NCI-H748 treated with DMSO at 0.1 percent for 48 hours (cell line): ENCODE results near the gene C1R.
"Not testable (repeated sequence)": the region's sequence is repeated elsewhere in the genome, so short reads cannot be mapped to it uniquely, and the experiment has no call there.

Experiments used
- DNase-seq: peaks from one replicate; lab custom pipeline; 2025; lab: John Stamatoyannopoulos, UW

C1R gene

GRCh38 chr12:7067096-7067495 is 25.1 kb downstream of the C1R start:
- DNase-seq = no peak

DNA sequence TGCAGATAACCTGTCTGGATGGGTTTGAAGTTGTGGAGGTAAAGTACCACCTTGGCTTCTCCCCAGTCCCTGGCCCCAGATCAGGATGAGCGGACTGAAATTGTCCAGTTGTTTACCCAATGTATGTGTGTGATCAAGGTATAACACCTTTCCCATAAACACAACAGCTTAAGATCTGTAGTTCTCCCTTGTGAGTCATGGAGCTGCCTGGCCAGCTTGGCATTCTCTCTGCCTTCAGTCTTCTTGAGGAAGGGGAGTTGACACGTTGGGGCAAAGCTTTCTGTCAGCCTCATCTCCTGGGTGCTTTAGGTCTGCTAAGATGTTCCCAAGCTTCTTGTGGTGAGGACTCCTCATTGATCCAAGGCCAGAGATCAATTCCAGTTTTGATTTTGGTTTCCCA is 25.6 kb downstream of the C1R start:
- DNase-seq = no peak

DNA sequence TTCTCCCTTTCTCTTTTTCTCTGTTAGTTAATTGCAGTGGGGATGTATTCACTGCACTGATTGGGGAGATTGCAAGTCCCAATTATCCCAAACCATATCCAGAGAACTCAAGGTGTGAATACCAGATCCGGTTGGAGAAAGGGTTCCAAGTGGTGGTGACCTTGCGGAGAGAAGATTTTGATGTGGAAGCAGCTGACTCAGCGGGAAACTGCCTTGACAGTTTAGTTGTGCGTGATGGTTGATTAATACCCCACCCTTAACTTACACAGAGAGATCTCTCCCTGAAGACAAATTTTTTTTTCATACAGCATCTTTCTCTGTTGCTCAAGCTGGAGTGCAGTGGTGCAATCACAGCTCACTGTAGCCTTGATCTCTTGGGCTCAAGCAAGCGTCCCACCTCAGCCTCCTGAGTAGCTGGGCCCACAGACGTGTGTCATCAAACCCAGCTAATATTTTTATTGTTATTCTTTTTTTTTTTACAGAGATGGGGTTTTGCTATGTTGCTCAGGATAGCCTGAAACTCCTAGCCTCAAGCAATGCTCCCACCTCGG is 27.1 kb downstream of the C1R start:
- no peak for DNase-seq

GRCh38 chr12:7064516-7064915 is 27.7 kb downstream of the C1R start:
- no peak for DNase-seq

DNA sequence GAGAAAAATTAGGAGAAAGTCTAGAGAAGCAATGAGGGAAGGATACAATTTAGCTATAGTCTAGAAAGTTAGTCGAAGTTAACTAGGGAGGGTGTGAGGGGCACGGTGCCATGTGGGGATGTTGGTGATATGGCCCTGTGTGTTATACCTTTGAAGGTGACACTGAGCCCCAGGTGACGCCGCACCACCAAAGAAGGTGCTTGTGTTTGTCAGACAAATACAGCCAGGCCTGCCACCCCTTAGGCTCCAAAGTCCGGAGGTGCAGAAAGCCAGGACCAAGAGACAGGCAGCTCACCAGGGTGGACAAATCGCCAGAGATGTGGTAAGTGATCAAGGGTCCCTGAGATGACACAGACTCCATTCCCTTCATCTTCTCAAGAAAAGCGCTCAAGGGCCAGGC is 30.6 kb downstream of the C1R start:
- DNase-seq = no peak

DNA sequence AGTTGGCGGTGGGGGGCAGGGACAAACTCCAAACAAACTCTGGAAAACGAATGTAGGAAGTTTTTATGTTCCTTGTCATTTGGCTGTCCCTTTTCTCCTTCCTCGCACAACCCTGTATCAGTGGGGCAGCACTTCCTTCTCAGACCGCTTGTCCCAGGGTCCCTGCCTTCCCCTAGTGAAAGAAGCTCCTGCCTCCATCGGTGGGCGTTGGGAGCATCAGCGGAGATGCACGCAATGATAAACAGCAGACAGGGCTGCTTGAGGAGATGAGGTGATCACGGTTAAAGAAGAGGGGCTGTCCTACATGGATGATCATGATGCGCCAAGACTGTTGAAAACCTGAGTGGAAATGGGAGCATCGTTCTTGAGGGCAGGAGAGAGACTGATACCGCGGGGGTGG is 31.1 kb downstream of the C1R start:
- DNase-seq = no peak

DNA sequence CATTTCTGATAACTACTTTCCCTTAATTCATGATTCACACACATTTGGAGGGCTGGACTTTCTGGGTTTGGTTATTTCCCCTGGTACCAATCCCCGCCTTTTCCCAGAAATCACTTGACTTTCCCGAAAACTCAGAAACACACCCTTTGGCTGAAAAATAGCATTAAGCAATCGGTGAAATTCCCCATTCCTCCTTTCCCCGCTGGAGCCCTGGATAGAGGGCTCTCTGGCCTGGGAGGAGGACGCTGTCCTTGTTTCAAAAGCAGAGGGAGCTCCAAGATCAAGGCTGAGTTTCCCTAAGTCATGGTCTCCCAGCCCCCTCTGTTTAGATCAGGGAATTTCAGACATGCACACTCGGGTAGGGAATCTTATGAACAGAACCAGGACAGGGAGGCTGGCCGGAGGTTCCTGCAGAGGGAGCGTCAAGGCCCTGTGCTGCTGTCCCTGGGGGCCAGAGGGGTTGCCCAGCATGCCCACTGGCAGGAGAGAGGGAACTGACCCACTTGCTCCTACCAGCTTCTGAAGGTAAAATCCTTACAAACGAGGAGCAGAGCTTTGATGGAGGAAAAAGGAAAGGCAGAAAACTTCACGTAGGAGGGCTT is 31.8 kb downstream of the C1R start, which contains the start of gene C1S:
Gene C1S, plus strand, starts transcription at position 366 of the 602 bp plus-strand sequence. CDS start 1,195 bp downstream, outside the sequence.
- DNase-seq = no peak

DNA sequence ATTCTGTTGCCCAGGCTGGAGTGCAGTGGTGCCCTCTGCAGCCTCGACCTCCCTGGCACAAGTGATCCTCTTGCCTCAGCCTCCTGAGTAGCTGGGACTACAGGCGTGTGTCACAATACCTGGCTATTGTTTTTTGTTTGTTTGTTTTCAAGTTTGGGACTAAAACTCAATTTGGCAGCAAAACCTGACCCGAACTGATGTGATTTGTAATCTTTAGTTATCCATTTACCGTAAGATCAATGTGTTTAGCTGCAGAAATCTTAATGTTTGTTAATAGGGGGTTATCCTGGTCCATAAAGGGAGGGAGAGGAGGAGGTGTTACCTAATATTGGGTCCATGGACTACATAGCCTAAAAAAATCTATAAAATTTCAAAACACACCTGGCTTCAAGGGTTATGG is 32.5 kb downstream of the C1R start:
- DNase-seq = no peak

DNA sequence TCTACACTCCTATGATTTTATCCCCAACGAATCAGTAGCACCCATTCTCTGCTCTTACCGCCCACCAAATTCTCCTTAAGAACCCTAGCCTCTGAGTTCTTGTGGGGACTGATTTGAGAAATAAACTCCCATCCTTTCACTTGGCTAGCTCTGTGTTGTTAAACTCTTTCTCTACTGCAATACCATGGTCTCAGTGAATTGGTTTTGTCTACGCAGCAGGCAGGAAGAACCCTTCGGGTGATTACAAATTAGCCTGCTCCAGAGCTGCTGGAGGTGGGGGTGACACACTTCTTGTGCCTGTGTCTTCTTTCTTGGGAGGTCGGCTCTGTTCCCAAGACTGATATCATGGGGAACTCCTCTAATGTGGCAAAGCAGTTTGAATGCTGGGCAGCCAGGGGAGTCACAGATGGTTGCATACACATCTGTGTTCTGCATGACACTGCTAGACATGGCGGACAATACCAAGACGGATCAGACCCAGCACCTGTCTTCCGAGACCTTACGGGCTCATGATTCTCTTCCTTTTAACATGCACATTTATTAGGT is 33.3 kb downstream of the C1R start:
- no peak for DNase-seq

DNA sequence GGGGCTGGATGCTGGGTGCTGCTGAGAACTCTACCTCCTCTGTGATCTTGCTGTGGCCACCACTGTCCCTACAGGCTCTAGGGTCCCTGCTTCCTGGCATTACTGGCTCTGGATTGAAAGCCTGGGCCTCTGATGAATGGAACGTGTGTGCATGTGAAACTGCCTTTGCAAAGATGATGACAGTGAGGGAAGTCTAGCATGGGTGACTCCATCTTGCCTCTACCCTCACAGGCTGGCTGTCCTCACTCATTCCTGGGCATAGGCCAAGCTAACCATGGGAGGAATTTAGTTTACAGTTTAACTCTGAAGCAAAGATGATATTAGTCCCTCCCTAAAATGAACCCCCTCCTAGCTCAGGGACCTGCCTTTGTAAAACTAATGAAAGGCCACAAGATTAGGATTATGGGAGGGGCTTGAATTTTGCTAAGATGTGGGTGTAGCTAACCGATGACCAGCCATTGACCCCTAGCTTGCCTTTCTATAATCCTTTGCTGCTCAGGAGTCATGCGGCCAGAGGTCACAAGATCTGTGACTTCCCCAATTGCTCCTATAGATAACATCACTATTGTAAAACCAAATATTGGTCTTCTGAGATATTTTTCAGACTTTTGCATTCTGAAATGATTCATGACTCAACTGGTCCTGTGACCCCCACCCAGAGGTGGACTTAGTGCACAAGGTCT is 33.9 kb downstream of the C1R start:
- no peak for DNase-seq

DNA sequence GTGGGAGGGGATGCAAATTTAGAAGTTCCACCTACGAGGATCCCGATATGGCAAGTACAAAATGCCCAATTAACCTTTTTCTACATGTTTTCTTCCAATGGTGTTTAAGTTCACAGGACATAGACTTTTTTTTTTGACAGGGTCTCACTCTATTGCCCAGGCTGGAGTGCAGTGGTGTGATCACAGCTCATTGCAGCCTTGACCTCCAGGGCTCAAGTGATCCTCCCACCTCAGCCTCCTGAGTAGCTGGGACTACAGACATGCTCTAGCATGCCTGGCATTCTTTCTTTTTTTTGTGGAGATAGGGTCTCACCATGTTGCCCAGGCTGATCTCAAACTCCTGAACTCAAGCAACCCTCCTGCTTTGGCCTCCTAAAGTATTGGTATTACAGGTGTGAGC is 36.5 kb downstream of the C1R start:
- not testable (repeated sequence) for DNase-seq

- no peak for DNase-seq
These were observed 37.3 kb downstream of the C1R start for GRCh38 chr12:7054925-7055324.

GRCh38 chr12:7049973-7050372 is 42.3 kb downstream of the C1R start:
- not testable (repeated sequence) for DNase-seq

DNA sequence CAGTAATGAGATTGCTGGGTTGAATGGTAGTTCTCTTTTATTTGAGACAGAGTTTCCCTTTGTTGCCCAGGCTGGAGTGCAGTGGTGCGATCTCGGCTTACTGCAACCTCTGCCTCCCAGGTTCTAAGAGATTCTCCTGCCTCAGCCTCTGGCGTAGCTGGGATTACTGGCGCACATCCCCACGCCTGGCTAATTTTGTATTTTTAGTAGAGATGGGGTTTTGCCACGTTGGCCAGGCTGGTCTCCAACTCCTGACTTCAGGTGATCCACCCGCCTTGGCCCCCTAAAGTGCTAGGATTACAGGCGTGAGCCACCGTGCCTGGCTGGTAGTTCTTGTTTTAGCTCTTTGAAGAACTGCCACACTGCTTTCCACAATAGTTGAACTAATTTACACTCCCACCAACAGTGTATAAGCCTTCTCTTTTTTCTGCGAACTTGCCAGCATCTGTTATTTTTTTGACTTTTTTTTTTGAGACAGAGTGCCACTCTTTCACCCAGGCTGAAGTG is 42.7 kb downstream of the C1R start:
- DNase-seq = not testable (repeated sequence)

- no peak for DNase-seq
These were observed 44.9 kb downstream of the C1R start for GRCh38 chr12:7047306-7047705.

DNA sequence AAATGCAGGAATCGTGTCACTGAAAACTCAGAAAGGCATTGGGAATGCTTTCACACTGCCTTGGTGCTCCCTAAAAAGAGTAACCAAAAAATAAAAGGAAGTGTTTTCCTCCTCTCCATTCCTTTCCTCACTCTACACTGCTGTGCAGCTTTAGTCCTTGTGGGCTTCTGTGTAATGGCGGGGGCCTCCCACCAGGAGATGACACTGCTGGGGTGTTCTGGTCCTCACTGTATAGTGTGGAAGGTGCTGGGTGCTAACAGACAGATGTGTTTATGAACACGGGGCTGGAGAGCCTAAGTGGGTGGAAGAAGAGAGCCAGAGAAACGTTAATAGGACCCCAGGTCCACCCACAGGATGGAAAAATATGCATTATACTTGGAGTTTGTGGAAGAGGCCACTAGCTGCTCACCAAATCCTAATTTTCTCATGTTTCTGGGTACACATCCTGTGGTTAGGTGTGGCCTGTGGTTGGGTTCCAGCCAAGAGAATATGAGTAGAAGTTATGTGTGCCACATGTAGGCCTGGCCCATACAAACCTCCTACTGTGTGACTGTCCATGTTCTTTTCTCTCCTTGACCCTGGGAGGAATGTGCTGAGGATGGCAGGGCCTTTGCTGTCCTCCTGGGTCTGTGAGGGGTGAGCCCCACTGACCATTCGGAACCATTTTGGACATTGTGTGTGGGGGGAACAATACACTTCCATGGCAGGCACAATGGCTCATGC is 45.7 kb downstream of the C1R start:
- no peak for DNase-seq

DNA sequence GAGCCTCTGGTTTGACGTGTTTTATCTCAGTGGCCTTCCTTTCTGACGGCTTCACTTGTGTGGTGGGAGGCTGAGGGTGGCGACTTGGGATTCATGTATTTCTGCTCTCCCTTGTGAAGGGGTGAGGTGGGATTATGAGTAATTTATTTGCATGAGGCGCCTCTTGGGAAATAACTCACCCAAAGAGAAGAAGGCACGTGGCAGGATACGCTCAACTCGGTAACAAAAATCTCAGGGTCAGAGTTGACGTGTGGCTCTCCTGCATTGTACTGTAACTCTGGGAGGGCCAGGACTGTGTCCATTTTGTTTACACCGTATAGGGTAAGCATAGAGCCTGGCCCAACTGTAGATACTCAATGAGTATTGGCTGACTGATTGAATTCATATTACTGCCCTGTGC is 46.3 kb downstream of the C1R start:
- no peak for DNase-seq

- DNase-seq = peak; percentile 4
These were observed 49.4 kb downstream of the C1R start for GRCh38 chr12:7042842-7043241.

DNA sequence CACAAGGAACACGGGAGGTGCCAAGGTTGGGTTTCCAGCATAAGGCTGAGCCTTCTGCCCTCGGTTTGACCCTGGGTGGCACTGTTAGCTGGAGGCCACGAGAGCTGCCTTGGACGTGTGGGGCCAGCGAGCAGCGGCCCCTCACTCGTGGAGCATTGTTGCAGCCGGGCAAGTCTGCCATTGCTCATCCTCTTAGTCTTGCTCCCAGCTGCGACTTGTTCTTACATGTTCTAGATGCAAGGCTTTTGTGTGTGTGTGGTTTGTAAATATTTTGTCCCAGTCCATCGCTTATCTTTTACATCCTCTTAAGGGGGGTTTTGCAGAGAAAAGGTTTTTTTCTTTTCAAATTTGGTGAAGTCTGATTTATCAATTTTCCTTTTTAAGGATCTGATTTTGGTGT is 52.8 kb downstream of the C1R start:
- no peak for DNase-seq

DNA sequence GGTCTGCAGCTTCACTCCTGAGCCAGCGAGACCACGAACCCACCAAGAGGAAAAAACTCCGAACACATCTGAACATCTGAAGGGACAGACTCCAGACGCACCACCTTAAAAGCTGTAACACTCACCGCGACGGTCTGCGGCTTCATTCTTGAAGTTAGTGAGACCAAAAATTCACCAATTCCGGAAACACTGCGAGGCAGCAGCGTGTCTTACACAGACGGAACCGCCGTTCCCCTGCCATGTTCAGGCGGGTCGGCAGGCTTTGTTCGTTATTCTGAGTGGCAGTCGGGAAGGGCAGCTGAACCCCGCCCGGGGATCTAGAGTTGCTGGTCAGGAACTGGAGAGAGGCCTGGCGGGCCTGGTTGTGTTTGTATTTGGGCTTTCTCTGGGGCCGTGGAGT is 53.7 kb downstream of the C1R start:
- DNase-seq = no peak

- not testable (repeated sequence) for DNase-seq
These were observed 54.8 kb downstream of the C1R start for GRCh38 chr12:7037411-7037810.

GRCh38 chr12:7035463-7035862 is 56.8 kb downstream of the C1R start:
- no peak for DNase-seq
